AG10803 (cell line): ENCODE results near the gene FAM227B.

Source experiments
- DNase-seq: peaks from one replicate; pipeline ENCODE4 v3.0.0; 2010; ENCODE audit warnings: low read depth
- H3K4me3 ChIP-seq: 2 replicates; pipeline ENCODE4 v1.5.1; 2011; ENCODE audit warnings: mild to moderate bottlenecking, low read length, control low read depth
- CTCF ChIP-seq: conservative IDR thresholded peaks from 2 replicates; pipeline ENCODE4 v1.5.1; 2011; ENCODE audit warnings: mild to moderate bottlenecking, low read length, control low read depth, inconsistent platforms

The FAM227B gene

GRCh38 chr15:49287481-49287880 is 333.1 kb downstream of the FAM227B start:
- H3K4me3 ChIP-seq: no peak overlapping the region
- no peak for DNase-seq
- TF ChIP-seq CTCF: no peak

GRCh38 chr15:49286649-49287404 is 333.8 kb downstream of the FAM227B start:
- peak; percentile 48 for DNase-seq
- H3K4me3 ChIP-seq: no peak overlapping the region
- no peak for TF ChIP-seq CTCF

GRCh38 chr15:49282366-49282765 is 338.3 kb downstream of the FAM227B start:
- DNase-seq: peak; percentile 99
- no peak overlapping the region for H3K4me3 ChIP-seq

GRCh38 chr15:49279521-49280456 is 340.8 kb downstream of the FAM227B start:
- no peak for DNase-seq
- no peak overlapping the region for H3K4me3 ChIP-seq
- TF ChIP-seq CTCF: no peak

More at GRCh38 chr15:49282366-49282765, 338.3 kb downstream of the FAM227B start:
- TF ChIP-seq CTCF: no peak

- DNase-seq: no peak
- H3K4me3 ChIP-seq: no peak overlapping the region
- no peak for TF ChIP-seq CTCF
Measured at GRCh38 chr15:49278751-49279150, 341.9 kb downstream of the FAM227B start.
